ENCODE data around the gene LENEP. TPM values are rescaled to one million over a fixed set of nuclear protein-coding genes. Genes with fewer than 3 reads are reported as not detected.

LENEP gene
- total RNA-seq, 1 donor from 2014 or later, result 0.59 TPM

DNA sequence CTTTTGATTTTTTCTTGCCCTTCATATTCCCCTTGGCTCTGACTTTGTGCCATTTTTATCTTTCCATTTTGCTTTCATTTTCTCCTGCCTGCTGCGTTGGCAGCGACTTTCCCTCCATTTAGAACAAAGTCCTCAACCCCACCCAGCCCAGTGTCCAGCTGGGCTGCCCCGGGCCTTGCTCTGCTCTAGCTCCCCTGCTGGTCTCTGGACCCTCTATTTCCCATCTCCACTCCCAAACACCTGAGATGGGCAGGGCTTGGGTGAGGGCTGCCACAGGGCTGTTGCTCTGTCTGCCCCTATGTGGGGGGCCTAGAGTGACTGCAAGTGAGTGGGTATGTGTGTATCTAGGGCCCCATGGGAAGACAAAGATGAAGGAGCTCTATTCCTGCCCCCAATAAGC, 50.4 kb downstream of the LENEP start:
- intact Hi-C loops (cut with micrococcal nuclease), result no loop called here

Other genes starting within 250 kb of the LENEP start
- gene KCNN3, start 123.3 kb upstream of the LENEP start, total RNA-seq, result 0.07 and 0.09 TPM in 2 replicates
- 45.3 and 47.9 TPM in 2 replicates for gene PMVK, start 56.9 kb upstream of the LENEP start, total RNA-seq
- gene PBXIP1, start 37.5 kb upstream of the LENEP start, total RNA-seq, result 64.6 and 68.4 TPM in 2 replicates
- 43.8 and 44.7 TPM in 2 replicates for gene PYGO2, start 31.8 kb upstream of the LENEP start, total RNA-seq
- gene SHC1, start 22.8 kb upstream of the LENEP start, total RNA-seq, result 78.1 and 81.9 TPM in 2 replicates
- 141 and 143 TPM in 2 replicates for gene CKS1B, start 18.9 kb upstream of the LENEP start, total RNA-seq
- 50.3 and 52.5 TPM in 2 replicates for gene FLAD1, start 10.2 kb upstream of the LENEP start, total RNA-seq
- gene ZBTB7B, start 9.2 kb downstream of the LENEP start, total RNA-seq, result 121 and 129 TPM in 2 replicates
- 0.16 and 0.23 TPM in 2 replicates for gene DCST2, start 40.2 kb downstream of the LENEP start, total RNA-seq
- gene DCST1, start 40.2 kb downstream of the LENEP start, total RNA-seq, result not detected in 2 replicates
- 47.0 and 51.4 TPM in 2 replicates for gene ADAM15, start 57.7 kb downstream of the LENEP start, total RNA-seq
- 6.0 and 6.8 TPM in 2 replicates for gene EFNA4, start 70.2 kb downstream of the LENEP start, total RNA-seq
- 2.3 and 2.4 TPM in 2 replicates for gene EFNA3, start 85.3 kb downstream of the LENEP start, total RNA-seq
- not detected in 2 replicates for gene EFNA1, start 134.3 kb downstream of the LENEP start, total RNA-seq
- gene SLC50A1, start 142.3 kb downstream of the LENEP start, total RNA-seq, result 32.1 and 35.4 TPM in 2 replicates
- gene DPM3, start 146.9 kb downstream of the LENEP start, total RNA-seq, result 40.4 and 41.6 TPM in 2 replicates
- 220 and 221 TPM in 2 replicates for gene KRTCAP2, start 179.7 kb downstream of the LENEP start, total RNA-seq
- gene TRIM46, start 180.3 kb downstream of the LENEP start, total RNA-seq, result 15.2 and 17.3 TPM in 2 replicates
- gene THBS3, start 214.3 kb downstream of the LENEP start, total RNA-seq, result 13.7 and 13.8 TPM in 2 replicates
- gene MTX1, start 215.1 kb downstream of the LENEP start, total RNA-seq, result 38.8 and 40.9 TPM in 2 replicates